Lower leg skin (tissue), 3 donors: ENCODE data around the gene SUPT5H.

Experiments used
- CTCF ChIP-seq, 3 donors: fragments of 450-650 bp; IDR thresholded peaks; one replicate each; pipeline ENCODE4 v1.5.1; 2016; ENCODE audit warnings: antibody characterized with exemption in 3 of 3, mild to moderate bottlenecking in 3 of 3, moderate library complexity in 2 of 3
- POLR2A ChIP-seq, 2 donors: fragments of 450-650 bp; IDR thresholded peaks; one replicate each; pipeline ENCODE4 v1.6.1; 2016 to 2017; ENCODE audit warnings: antibody characterized with exemption in 2 of 2, mild to moderate bottlenecking in 1 of 2, moderate library complexity in 1 of 2

DNA sequence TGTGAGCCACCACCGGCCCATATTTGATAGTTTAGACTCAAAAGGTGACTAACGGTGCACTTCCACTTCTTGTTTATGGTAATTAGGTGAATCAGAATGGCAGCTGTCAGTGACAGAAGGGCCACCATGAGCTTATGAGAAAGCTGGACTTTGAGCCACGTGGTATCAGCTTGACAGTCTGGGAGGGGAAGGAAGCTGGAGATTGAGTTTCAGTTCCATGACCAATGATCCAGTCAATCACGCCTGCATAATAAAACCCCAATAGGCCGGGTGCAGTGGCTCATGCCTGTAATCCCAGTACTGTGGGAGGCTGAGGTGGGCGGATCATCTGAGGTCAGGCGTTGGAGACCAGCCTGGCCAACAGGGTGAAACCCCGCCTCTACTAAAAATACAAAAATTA, 79.1 kb downstream of the SUPT5H start:
- TF ChIP-seq CTCF (IDR thresholded peaks at IDR 0.05) (no peak), POLR2A (IDR thresholded peaks at IDR 0.05) (no peak)
